SW 1271 (cell line): Measurements from ENCODE around the gene TBX10.
"Not testable (repeated sequence)": the region's sequence is repeated elsewhere in the genome, so short reads cannot be mapped to it uniquely, and the experiment has no call there.

Source experiments
- DNase-seq, 2 experiments: peaks; one replicate each; lab custom pipeline; 2025; lab: John Stamatoyannopoulos, UW

TBX10 gene

DNA sequence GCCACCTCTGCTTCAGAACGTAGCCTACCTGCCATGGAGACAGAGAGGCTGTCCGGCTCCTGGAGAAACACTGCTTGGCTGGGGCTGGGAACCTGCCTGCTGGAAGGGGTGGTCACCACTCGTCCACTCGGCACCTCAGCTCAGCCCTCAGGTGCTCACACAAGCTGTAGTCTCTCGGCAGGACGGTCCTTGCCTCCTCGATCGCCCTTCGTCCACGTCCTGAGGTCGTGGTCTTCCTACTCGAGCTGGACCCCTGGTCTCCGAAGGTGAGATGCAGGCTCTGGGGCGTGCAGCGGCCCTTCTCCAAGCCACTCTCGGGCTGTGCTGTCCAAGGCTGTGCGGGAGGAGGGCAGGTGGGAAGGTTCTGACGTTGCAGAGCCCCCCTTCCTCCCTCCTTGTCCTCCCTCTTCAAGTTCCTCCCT, at the start of gene TBX10:
TBX10 (minus strand) TSS at position 326 of the 422 bp plus-strand sequence; CDS start at position 35, 291 bp downstream.
- no peak for DNase-seq

DNA sequence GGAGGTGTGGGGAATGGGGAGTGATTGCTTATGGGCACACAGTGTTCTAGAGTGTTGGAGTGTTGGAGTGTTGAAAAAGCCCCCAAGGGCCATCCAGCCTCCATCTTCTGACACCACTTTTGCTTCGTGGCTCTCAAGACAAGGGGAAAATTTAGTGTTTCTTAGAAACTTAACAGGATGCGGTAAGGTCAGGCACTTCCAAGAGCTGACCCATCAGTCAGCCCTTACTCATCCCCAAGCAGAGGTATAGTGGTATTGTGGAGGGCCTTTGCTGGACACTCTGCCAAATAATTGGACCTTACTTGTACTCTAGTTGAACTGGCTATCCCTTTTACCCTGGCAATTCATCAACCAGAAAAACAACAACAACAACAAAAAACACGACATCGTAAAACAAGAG, 49.6 kb upstream of the TBX10 start:
- DNase-seq: no peak

DNA sequence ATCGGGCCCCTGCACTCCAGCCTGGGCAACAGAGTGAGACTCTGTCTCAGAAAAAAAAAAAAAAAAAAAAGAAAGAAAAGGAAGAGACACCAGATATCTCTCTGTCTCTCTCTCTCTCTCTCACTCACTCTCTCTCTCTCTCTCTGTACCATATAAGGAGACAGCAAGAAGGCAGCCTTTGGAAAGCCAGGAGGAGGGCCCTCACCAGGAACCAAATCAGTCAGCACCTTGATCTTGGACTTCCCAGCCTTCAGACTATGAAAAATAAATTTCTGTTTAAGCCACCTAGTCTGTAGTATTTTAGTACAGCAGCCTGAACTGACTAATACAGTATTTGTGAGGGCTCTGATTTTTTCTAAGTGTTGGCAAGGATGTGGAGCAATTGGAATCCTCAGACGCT, 48.4 kb upstream of the TBX10 start:
- no peak for DNase-seq

DNA sequence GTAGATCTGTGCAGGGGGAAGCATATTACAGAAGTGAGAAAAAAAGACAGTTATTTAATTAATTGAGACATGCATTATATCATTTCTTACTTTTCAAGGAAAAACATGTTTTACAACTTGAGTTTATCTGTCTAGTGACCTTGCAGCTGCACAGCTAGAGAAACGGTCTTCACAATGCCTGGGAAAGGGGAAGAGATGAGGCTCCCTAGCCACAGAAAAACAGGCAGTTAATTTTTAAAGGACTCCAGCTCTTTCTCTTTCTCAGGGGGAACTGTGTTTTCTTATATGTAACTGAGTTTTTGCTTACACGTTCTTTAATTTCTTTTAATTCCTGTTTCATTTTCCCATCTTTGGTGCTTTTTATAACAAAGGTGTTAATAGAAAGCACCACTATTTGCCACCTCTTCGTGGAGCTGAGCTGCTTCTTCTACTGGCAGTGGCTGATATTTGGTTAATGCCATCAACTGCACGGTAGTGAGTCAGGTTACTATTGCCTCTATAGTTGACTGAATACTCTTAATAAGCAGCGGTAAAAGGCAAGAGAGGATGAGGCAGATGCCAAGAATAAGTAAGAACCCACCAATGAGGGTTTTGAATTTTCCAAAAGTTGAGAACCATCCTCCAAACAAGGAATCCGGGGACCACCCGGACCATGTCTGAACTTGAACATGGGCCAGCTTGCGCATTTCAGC, 46.2 kb upstream of the TBX10 start:
- not testable (repeated sequence) for DNase-seq

DNA sequence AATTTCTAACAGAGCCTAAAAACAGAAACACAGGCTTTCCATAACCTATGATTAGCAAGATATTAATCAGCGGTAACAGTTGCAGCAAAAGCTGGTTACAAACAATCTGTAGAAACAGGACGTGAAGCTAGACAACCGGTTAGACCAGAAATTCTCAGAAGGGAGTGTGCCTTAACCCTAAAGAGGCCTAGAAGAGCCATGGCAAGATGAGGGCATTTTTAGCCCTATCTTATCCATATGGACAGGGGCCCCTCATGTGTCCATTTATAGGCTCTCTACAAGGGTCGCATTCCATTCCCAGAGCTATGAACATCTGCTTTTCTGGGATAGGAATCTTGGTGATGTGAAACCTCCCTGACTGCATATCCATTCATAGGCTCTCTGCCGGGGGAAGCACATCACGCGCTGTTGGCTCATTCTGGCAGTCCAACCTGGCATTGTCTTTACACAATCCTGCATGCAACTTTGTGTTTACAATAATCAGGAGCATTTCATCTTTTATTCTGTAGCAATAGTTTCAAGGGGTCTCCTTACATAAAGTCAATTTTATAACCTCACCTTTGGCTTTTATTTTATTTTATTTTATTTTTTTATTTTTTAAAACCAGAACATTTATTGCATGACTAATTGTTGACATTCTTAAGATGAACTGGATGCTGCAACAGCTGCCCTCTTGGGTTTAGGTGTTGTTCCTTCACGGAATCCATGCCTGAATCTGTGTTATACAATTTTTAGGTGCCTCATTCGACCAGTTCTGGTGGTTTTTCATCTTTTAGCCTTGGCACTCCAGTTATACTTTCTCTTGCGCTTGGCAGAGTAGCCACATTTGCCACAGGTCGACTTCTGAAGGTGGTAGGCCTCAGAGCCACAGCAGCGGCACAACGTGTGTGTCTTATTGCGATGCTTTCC, 42.8 kb upstream of the TBX10 start:
- DNase-seq: not testable (repeated sequence)

DNA sequence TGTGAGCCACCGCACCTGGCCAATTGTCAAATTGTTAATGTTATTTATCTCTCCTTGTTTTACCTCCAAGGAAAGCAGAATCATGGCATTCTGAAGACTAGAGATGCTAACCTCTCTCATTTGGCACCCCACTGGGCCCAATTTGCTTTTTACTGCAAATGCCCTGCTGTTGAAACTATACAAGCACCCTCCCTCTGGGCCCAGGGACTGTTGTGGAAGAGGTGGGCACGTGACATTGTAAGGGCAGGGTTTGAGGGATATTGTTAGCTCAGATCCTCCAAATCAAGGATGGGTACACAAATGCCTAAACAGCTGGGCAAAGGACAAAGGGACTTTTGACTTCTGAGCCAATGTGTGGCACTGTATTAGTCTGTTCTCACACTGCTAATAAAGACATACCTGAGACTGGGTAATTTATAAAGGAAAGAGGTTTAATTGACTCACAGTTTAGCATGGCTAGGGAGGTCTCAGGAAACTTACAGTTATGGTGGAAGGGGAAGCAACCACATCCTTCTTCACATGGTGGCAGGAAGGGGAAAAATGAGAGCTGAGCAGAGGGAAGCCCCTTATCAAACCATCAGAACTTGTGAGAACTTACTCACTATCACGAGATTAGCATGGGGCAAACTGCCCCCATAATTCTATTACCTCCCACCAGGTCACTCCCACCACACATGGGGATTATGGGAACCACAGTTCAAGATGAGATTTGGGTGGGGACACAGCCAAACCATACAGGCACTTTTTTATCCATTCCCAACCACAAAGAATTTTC, 41.3 kb upstream of the TBX10 start:
- no peak for DNase-seq

DNA sequence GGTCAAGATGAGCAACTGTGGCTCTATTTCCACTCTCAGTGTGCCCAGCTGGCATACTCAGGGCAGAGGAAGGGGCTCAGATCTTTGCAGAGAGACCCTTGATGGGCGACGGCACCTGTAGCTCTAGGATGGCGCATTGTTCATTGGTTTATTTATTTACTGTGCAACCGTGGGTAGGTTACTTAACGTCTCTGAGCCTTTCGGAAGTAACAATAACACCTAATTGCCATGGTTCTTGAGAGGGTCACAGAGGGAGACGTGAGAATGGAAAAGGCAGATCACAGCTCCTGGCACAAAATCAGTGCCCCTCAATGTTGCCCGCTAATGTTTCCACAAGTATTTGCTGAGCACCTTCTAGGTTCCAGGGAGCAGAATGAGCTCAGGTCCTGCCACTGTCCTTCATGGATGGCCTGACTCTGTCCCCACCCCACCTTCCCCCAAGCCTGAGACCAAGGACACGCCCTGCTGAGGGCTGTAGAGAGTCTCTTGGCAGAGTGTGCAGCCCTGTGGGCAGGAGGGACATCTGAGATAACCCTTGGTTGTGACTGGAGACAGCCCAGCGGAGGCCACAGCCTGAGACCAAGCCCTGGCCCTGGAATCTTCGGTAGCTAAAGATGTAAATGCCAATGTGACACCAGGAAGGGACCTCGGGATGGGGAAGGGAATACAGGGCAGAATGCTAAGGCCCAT, 35.6 kb upstream of the TBX10 start:
- DNase-seq: no peak

DNA sequence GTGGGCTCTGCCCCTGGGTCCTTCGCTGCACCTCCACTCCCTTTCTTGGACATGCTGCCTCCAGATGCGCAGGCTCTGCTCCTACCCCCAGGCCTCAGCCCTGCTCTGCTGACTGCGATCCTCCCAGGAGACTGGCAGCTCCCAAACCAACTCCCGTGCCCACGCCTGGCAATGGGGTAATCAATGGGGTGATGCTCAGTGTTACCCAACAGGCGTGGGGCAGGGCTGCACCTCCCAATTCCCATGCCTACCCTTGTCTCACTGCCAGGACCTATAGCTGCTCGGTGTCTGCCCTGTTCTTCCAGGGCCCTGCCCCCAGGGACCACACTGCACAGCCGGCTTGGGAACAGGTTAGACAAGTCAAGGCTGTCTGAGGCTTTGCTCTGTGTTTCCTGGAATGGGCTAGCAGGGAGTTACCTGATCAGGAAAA, 34.9 kb upstream of the TBX10 start, which contains the start of gene ALDH3B2:
ALDH3B2 (minus strand) TSS at position 182 of the 430 bp plus-strand sequence. CDS start 7,688 bp downstream, outside the sequence.
- no peak for DNase-seq

DNA sequence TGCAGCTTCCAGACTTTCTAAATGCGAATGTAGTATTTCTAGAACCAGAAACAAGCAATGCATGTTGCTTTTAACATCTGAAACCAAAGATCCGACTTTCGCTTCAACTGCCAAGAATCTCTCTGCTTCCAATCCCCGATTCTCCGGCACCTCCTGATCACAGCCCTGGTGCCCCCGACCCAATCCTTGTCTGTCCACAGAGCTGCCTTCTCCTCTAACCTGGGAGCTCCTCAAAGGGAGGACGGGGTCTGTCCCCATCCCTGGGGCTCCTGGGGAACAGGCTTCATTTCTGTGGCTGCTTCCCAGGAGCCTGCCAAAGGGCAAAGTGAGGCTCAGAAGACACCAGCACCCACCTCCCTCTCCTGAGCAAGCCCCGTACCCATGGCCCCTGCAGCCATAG, 34.3 kb upstream of the TBX10 start:
- DNase-seq: no peak

DNA sequence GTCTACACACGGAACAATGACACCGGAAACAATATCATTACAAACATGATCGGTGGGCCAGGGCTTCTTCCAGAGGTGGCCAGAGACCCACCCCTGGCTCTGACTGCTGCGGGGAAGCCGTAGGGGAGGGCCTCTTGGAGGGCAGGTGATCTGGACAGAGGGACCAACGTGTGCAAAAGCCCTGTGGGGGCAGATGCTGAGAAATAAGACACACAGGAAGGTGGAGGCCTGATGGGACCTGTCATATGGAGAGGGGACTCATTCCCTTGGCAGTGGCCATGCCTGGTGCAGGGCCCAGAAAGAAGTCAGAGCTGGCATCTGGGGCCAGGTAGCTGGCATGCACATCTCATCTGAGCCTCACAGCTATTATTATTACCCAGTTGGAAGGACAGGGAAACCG, 33.8 kb upstream of the TBX10 start:
- DNase-seq: no peak

DNA sequence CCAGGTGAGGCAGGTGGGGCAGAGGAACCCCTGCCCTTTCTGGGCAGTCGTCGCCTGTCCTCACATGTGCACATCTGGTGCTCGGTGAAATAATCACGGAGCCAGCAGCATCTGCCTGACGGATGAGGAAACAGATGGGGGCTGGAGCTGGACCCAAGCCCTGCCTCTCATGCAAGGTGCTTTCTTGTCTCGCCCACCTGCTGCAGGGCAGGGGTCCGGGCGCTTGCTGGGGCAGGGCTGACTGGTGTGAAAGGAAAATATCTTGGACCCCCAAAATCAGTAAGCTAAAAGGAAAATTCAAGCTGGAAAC, 31.6 kb upstream of the TBX10 start:
- DNase-seq: no peak

DNA sequence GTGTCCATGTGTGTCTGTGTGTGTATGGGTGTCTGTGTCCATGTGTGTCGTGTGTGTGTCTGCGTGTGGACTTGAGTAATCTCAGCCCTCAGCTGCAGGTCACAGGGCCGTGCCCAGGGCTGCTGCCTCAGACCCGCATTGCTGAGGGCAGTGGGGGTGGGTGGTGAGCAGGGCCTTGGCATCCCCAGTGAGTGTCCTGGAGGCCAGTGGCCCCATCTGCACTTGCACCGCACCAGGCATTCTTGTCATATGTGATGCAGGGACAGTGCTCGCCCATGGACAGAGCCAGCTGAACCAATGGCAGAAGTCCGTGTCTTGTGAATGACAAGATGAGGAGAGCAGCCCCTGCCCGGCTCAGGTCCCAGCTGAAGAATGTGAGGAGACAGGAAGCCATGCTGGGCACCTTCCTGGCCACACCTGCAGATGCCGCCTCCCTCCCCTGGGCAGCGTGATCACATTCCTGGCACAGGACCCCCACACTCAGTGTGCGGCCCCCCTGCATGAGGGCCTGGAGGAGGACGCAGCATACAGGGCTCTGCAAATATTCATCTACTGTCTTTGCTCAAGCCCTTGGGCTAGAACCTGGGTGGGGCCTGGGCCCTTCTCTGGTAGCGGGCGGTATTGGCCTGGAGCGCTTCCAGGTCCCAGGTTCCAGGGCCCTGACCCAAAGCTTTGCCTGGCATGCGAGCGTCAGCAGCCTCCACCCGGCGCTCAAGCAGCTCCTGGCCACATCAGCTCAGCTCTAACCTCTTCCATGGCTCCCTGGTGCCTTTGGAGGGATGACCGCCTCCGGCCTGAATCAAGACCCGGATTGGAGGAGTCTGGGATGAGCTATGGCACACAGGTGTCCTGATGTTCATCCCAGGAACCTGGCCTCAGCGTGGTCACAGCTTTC, 31.0 kb upstream of the TBX10 start:
- no peak for DNase-seq

DNA sequence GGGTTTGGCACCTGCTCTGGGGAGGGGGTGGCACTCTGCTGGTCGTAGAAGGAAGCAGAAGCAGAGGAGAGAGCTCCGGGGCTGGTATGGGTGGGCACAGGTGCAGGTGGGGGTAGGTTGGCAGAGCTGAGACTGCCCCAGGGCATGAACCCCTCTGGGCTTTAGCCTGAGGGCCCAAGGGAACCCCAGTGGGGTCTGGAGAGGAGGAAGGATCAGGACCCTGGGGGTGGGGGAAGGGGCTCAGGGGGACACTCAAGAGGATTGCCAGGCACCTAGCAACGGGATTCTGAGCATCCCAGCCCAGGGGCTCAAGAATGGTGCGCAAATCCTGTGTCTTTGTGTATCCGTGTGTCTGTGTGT, 28.6 kb upstream of the TBX10 start:
- no peak for DNase-seq

DNA sequence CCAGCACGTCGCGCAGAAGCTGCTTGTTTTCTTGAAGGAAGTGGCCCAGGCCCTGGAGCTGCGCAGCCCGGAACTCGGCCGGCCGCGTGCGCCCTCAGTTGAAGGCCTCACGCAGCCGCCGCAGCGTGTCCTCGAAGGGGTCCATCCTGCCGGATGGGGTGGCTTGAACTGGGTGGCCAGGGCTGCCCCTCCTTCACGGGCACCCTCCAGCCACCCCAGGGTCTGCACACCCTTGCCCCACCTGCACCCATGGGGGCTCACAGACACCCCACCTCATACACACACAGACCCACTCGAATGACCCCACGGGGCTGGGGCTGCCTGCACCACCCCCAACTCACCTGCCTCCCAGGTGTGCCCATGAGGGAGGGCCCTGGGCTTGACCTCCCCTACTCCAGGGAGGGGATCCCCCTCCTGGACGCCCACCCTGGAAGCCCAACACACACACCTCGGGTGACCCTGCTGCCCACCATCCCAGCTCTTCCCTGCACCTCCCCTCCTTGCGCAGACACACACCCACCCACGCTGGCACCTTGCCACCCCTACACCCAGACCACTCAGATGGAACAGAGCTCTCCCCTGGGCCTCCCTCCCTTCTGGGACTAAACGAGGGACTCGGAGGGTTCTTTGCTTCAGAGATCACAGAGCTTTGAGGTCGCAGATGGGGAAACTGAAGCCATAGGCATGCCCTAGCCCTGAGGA, 28.1 kb upstream of the TBX10 start:
- DNase-seq: no peak

DNA sequence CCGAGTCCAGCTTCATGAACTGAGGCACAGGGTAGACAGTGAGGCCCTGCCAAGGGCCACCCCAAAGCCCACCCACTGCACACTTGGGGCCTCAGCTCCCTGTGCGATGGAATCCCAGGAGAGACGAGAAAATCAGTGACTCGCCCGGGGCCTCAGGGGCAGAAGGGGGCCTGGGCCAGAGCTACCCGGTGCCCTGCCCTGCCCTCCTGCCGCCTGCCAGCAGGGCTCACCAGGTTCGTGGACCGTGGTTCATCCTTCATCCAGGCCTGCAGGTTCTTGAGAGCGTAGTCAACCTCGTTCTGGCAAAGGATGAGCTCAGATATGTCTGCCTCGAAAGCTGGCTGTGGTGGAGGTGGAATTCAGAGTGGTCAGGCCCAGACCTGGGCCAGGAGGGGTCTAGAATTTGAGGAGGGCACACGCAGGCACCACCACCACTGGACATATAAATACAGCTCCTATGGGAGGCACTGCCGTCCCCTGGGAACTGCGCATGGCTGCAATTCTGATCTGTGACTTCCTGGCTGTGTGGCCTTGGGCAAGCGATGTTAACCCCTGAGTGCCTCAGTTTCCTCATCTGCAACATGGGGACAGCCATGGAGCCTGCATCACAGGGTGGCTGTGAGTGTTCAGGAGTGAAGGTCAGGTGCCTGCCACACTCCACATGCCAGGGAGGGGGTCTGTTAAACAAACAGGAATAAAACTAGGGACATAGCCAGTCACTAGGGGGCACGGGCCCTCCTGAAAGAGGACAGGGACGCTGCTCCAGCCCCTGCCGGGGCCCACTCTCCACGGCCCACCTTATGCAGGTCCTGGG, 27.3 kb upstream of the TBX10 start:
- no peak for DNase-seq

DNA sequence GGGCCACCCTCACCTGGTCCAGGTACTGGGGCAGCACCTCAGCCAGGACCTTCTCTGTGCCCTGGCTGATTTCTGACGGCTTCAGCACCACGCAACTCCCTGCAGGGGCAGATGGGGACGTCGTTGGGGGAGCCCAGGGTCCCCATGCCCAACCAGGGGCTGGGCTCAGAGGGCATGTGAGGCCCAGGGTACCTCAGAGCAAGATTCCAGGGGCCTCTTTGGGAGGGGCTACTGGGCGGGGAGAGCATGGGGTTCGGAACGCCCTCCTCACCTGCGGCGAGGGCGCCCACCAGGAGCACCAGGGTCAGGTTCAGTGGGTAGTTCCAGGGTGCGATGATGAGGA, 26.7 kb upstream of the TBX10 start:
- no peak for DNase-seq

DNA sequence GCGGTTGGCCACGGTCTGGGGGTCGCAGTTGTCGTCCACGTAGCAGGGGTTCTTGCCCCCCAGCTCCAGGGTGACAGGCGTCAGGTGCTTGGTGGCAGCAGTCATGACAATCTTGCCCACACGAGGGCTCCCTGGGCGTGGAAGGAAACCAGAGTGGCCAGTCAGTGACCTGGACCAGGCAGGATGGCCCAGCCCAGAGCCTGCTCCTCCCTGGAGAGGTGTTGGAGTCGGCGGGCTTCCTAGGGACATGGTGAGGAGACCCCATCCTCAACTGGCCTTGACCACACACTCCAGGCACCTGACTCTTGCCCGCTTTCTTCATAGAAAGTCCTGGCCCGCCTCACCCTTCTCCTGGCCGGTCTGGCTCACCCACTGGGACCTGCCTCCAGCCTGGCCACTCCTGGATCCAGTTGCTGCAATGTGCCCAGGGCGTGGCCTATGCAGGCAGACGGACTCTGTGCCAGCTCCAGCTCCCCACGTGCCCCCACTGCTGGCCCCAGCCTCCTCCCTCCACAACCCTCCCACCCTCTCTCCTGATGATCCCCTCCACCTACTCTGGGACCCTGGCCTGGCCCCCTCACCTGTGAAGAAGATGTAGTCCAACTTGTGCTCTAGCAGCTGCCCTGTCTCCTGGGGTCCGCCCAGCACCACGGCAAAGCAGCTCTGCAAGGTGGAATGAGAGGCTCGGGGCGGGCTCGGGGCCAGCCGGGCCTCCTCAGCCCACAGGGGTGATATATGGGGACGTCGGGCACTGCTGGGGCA, 26.2 kb upstream of the TBX10 start:
- DNase-seq: peak in 1 of 2 experiments; percentile 18

DNA sequence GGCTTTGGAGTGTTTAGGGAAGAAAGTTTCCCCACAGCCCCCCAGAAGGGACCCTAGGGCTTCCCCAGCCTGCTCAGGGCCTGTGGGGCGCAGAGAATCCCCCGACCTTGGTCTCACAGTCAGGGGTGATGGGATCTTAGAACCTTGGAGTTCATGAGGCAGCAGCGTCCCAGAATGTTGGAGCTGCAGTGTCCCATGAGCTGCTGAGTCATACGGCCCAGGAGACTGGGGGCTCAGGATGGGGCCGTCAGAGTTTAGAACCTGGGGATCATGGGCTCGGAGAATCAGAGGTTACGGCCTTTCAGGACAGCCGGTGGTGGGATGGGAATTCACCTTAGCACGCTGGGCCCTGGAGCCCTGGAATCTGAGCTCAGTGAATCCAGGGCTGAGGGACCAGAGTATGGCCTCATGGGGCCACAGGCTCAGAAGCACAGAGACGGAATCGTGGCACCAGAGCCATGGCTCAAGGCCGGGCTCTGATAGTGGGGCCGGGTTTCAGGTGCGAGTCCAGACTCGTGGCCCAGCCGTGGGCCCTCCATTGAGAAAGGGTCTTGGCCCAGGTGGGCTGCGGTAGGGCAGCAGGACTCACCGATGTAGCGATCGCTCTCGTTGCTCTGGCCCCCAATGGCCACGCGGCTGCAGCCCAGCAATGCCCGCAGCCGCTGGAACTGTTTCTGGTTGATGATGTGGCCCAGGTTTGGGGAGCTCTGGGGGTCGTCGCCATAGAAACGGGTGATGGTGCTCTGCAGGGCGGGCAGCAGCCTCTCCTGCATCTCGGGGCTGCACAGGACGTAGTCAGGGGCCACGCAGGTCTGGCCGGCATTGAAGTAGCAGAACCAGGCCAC, 25.4 kb upstream of the TBX10 start:
- no peak for DNase-seq
